LNCAP (cell line): Measurements from ENCODE around the gene FYCO1.

Source experiments
- TF ChIP-seq, protein P1 (sequence below): fragments of 450-650 bp; IDR thresholded peaks from 2 replicates; pipeline ENCODE4 v1.5.1; 2017; ENCODE audit warnings: mild to moderate bottlenecking

FYCO1 gene

DNA sequence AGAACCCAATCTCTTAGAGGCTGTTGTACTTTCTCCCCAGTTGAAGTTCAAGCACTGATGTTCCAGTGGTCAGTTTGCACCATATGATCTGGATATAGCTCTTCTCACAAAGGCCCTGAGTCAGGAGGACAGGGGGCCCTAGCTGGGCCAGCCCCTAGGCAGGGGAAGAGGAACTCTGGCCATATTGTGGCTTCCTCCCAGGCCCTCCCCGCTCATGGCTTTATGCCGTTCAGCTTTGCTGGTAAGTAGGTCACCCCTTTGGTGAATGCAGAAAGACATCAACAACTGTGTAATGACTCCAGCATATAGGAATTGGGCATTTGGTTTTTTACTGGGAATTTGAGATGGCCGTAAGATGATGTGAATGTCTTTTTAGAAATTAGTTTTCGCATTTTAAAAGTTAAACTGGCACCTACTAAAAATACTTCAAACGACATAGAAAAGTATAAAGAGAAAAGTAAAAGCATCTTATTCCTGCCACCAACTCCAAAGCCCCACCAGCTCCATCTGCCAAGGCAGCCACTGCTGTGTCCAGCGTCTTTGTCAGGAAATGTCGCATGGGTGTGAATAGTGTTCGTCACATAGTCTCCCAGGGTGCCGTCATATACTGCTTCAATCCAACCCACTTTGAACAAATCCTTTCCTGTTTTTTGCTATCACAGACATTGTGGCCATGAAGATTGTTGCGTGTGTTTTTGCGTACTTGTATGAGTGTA is 84.0 kb downstream of the FYCO1 start:
- TF ChIP-seq, protein P1, sequence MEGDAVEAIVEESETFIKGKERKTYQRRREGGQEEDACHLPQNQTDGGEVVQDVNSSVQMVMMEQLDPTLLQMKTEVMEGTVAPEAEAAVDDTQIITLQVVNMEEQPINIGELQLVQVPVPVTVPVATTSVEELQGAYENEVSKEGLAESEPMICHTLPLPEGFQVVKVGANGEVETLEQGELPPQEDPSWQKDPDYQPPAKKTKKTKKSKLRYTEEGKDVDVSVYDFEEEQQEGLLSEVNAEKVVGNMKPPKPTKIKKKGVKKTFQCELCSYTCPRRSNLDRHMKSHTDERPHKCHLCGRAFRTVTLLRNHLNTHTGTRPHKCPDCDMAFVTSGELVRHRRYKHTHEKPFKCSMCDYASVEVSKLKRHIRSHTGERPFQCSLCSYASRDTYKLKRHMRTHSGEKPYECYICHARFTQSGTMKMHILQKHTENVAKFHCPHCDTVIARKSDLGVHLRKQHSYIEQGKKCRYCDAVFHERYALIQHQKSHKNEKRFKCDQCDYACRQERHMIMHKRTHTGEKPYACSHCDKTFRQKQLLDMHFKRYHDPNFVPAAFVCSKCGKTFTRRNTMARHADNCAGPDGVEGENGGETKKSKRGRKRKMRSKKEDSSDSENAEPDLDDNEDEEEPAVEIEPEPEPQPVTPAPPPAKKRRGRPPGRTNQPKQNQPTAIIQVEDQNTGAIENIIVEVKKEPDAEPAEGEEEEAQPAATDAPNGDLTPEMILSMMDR = no peak

GRCh38 chr3:45910892-45911291 is 84.7 kb downstream of the FYCO1 start:
- TF ChIP-seq, protein P1 = no peak

DNA sequence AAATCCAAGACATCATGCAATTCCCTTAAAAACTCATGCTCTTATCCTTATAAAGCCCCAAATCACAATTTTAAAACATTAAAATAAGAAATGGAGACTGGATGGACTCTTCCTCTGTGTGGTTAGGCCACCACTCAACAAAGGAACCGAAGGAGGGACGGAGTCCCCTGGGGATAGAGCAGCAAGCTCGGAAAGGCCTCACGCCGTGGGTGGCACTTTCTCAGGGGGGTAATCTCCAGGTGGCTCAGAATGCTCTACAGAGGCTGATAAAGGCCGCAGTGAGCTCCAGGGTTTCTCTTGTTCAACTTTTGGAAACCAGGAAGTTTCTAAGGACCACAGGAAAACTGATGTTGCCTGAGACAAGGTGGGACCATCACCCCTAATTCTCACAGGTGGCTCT is 86.1 kb downstream of the FYCO1 start:
- TF ChIP-seq, protein P1 = no peak

DNA sequence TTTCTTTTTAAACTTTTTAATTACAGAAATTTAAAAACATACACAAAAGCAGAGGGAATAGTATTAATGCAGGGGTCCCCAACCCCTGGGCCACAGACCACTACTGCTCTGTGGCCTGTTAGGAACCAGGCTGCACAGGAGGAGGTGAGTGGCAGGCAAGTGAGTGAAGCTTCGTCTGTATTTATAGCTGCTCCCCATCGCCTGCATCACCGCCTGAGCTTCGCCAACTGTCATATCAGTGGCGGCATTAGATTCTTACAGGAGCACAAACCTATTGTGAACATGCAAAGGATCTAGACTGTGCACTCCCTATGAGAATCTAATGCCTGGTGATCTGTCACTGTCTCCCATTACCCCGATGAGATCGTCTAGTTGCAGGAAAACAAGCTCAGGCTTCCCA is 86.9 kb downstream of the FYCO1 start:
- TF ChIP-seq, protein P1 = no peak

DNA sequence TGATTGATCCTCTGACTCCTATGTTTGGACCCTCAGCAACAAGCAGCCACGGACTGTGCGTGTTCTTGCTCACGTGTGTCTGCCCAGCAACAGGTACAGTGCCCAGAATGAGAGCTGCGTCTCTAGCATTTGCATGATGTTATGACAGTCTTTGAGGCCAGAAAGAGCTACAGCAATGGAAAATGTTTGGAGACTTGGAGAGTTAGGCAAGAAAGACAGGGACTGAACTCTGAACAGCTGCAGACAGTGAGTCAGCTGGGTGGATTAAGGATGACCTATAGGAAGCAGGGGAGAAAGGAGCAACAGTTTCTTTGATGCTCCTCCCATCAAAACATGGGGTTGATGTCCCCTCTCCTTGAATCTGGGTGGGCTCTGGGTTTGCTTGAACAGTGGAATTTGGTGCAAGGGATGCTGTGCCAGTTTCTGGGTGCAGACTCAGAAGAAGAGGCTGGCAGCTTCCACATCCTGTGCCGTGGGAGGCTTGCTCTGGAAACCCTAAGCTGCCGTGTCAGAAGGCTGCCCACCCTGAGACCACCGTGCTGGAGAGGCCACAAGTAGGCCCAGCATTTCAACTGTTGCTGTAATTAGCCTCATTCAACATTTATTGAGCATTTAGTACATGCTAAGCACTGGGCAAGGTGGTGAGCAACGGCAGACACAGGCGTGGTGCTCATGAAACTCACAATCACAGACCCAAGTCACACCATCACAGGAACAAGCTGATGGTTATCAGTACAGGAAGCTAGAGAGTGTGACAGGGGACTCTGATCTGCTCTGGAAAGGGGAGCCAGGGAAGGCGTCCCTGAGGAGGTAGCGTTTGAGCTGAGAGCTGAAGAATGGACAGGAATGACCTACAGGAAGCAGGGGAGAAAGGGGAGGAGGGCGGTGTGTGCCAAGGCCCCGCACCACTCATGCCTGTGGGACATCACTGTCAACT is 87.6 kb downstream of the FYCO1 start:
- TF ChIP-seq, protein P1 = no peak

- TF ChIP-seq, protein P1 = peak; percentile 39
Measured at GRCh38 chr3:45906681-45907407, 88.8 kb downstream of the FYCO1 start.

GRCh38 chr3:45905755-45906154 is 89.9 kb downstream of the FYCO1 start:
- TF ChIP-seq, protein P1 = no peak
